Spinal cord (tissue), 10 donors: ENCODE data around the gene TOMM7. TPM values are rescaled to one million over a fixed set of nuclear protein-coding genes. Genes with fewer than 3 reads are reported as not detected.
"Not testable (repeated sequence)": the region's sequence is repeated elsewhere in the genome, so short reads cannot be mapped to it uniquely, and the experiment has no call there.

Experiments
- DNase-seq, 6 donors: peaks; one replicate each; pipeline versions ENCODE4 v3.0.0 to v3.0.0-alpha.2; 2013 to 2015; ENCODE audit warnings: low spot score in 6 of 6, low read depth in 4 of 6
- H3K27ac ChIP-seq: one replicate; pipeline ENCODE4 v1.5.1; 2013; ENCODE audit warnings: low read depth, low read length, control low read depth
- H3K27me3 ChIP-seq: one replicate; pipeline ENCODE4 v1.6.1; 2013; ENCODE audit warnings: low read length; ENCODE audit not compliant: control insufficient read depth, insufficient read depth
- H3K36me3 ChIP-seq: one replicate; pipeline ENCODE4 v1.6.1; 2013; ENCODE audit warnings: low read length; ENCODE audit not compliant: control insufficient read depth, insufficient read depth
- H3K4me1 ChIP-seq: one replicate; pipeline ENCODE4 v1.6.1; 2013; ENCODE audit warnings: low read length; ENCODE audit not compliant: control insufficient read depth, insufficient read depth
- H3K4me3 ChIP-seq: one replicate; pipeline ENCODE4 v1.5.1; 2013; ENCODE audit warnings: low read depth, low read length, control low read depth
- H3K9me3 ChIP-seq: one replicate; pipeline ENCODE4 v1.6.1; 2013; ENCODE audit warnings: low read length; ENCODE audit not compliant: control insufficient read depth, insufficient read depth
- WGBS: methylation state at CpG from one replicate; pipeline ENCODE4 v1.1.5; 2013; ENCODE audit warnings: missing lambda C conversion rate; ENCODE audit not compliant: insufficient coverage; 5-methylcytosine and 5-hydroxymethylcytosine counted together
- polyA plus RNA-seq, 2 donors: library from polyadenylated mRNA; unstranded; fragments of 120-200 nt; gene quantifications; one replicate each; pipeline ENCODE4 v1.2.1, GENCODE V29; 2013; ENCODE audit not compliant: insufficient read length in 2 of 2
- total RNA-seq, 2 donors: library from RNA; depleted of rRNA in 1 of 2; stranded (reverse); fragments of 120-200 nt in 1 of 2; fragments of >200 nt in 1 of 2; gene quantifications; one replicate each; pipeline versions ENCODE4 v1.2.3 to v1.2.4, GENCODE V29; 2013 to 2014
- donor health status: healthy.

TOMM7 gene
- total and polyA plus RNA-seq, 4 donors: 110 to 539 (median 462) TPM

DNA sequence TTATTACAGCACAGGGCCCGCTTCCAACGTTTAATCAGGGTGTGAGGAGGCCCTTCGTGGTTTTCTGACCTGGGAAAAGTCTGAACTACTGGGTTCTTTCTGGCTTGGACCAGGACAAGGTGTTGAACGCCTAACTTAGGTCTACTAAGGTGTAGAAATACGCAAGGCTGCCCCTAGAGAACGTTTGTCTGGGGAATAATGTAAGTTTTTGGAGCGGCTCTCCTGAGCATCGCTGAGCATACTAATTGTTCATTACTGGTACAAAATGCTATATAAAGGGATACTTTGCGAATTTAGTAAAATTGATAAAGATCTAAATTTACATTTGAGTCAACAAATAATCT lies 32.4 kb upstream of the TOMM7 start:
- Histone ChIP-seq H3K27me3 (peaks cover 15% of the 10 kb centered on the region), H3K4me3 (peak overlapping the region; percentile 70), H3K27ac (peak overlapping the region; percentile 76), H3K9me3 (no peaks in the 10 kb centered on the region), H3K4me1 (peaks cover 13% of the 10 kb centered on the region), H3K36me3 (no peaks in the 10 kb centered on the region)
- WGBS: 33% methylated on average over 5 of the region's 9 CpGs
- DNase-seq: no peak

DNA sequence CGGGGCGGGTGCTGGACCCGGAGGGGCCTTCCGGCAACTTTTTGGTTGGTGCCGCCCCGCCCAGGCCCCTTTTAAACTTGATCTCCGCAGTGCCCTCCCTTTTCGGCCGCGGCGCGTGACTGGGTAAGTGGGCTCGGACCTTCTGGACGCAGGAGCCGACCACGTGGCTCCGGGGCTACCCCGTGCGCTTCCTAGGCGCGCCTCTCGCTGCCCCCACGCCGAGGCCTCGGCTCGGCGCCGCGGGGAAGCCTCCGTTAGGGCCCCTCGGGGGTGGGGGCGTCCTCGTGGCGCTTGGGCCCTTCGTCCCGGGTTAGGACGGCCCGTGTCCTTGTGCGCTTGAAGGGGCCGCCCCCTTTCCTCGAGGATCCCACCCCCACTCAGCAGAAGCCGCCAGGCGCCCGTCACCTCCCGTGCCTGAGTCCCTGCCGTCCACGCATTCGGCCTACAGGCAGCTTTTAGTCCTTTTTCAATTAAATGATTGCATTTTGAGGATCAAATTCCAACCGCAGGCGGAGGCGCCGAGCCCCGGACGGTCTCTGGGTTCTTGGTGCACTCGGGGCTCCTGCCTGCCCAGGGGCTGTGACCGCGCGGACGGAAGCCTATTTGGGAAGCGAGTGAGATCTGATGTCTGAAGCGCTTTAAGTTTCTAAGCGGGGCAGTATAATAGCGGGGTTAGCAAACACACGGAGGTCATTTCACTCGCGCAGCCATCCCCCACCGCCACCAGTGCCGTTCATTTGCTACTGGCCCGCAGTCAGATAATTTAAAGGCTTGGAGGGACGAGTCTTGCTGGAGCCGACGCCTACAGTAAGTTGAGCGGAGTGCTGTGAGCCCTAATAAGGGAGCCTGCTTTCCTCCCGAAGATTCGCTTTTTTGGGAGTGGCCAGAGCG lies 31.8 kb upstream of the TOMM7 start:
- peak in 2 of 6 donors; percentile 47 to 75 for DNase-seq
- Histone ChIP-seq H3K27me3 (peaks cover 15% of the 10 kb centered on the region), H3K4me1 (peaks cover 13% of the 10 kb centered on the region), H3K27ac (peak overlapping the region; percentile 76), H3K36me3 (no peaks in the 10 kb centered on the region), H3K4me3 (peak overlapping the region; percentile 70), H3K9me3 (no peaks in the 10 kb centered on the region)
- 1% methylated on average over 73 of the region's 76 CpGs for WGBS

DNA sequence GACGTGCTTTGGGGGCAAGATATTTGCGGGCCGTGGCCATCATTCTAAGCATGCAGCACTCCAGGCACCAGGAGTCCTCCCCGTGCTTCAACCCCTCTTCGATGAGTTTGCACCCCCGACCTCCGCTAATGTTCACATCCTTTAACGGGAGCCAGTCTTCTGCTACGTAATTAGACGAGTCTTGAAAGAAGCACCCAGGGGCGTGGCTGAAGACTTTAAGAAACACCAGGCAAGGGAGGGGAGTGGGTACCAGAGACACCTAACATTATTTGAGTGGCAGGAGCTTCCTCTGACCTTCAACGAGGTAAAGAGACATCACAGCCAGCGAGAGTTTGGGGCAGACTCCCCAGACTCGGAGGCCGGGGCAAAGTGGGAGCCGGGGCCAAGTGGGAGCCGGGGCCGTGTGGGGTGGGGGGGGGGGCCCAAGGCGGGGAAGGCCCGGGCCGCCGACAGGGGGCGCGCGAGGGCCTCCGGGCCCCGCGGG lies 31.1 kb upstream of the TOMM7 start:
- Histone ChIP-seq H3K9me3 (no peaks in the 10 kb centered on the region), H3K4me1 (peaks cover 16% of the 10 kb centered on the region), H3K27me3 (peaks cover 15% of the 10 kb centered on the region), H3K27ac (no peak overlapping the region), H3K4me3 (peak overlapping the region; percentile 70), H3K36me3 (no peaks in the 10 kb centered on the region)
- WGBS: 16% methylated on average over 22 of the region's 28 CpGs
- no peak for DNase-seq

DNA sequence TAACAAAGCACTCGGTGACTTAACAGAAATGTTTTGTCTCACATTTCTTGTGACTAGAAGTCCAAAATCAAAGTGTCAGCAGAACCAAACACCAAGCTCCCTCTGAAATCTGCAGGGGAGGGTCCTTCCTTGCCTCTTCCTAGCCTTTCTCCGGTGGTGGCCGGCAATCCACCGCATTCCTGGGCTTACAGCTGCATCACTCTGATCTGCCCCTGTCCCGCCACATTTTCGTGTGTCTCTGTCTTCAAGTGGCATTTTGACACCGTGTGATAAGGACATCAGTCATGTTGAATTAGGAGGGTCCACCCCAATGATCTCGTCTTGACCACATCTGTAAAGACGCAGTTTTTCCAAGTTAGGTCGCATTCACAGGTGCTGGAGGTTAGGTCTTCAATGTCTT lies 30.5 kb upstream of the TOMM7 start:
- Histone ChIP-seq H3K36me3 (no peaks in the 10 kb centered on the region), H3K4me1 (peaks cover 16% of the 10 kb centered on the region), H3K9me3 (no peaks in the 10 kb centered on the region), H3K4me3 (no peak overlapping the region), H3K27ac (no peak overlapping the region), H3K27me3 (peaks cover 15% of the 10 kb centered on the region)
- WGBS: 87% methylated on average over 7 of the region's 10 CpGs
- DNase-seq: no peak

DNA sequence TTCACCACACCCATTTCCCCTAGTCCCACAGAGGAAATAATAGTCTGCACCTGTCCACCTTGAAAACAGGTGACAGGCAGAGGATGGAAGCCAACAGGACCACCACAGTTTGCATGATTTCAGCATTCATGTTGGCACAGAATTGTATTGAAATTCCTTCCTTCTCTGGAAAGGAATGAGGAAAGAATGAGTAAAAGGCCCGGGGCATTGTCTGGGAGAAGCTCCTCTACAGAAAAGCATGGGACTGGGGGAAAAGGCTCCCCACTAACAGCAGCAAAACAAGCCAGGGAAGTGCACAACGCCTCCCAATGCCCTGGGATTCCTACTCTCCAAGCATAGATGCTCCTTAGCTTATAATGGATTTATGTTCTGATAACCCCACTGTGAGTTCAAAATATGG lies 28.5 kb upstream of the TOMM7 start:
- no CpG with 5 or more reads among the region's 2 CpGs for WGBS
- peaks cover 15% of the 10 kb centered on the region for H3K27me3 ChIP-seq
- no peak for DNase-seq
- no peaks in the 10 kb centered on the region for H3K36me3 ChIP-seq
- H3K27ac ChIP-seq: no peak overlapping the region
- H3K4me1 ChIP-seq: peaks cover 16% of the 10 kb centered on the region
- H3K9me3 ChIP-seq: no peaks in the 10 kb centered on the region
- no peak overlapping the region for H3K4me3 ChIP-seq

DNA sequence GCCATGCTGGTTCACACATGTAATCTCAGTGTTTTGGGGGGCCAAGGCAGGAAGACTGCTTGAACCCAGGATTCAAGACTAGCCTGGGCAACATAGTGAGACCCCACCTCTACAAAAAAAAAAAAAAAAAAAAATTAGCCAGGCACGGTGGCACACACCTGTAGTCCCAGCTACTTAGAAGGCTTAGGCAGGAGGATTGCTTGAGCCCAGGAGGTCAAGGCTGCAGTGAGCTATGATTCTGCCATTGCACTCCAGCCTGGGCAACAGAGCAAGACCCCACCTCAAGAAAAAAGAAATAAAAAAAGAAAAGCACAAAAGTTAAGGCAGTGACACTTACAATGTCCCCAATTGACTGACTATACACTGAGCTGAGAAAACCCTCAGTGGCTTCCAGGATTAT lies 27.7 kb upstream of the TOMM7 start:
- not testable (repeated sequence) for H3K36me3 ChIP-seq, H3K4me3 ChIP-seq, H3K9me3 ChIP-seq, H3K27ac ChIP-seq, DNase-seq
- H3K4me1 ChIP-seq: peaks cover 13% of the 10 kb centered on the region
- H3K27me3 ChIP-seq: peaks cover 13% of the 10 kb centered on the region
- no CpG with 5 or more reads among the region's 1 CpG for WGBS

DNA sequence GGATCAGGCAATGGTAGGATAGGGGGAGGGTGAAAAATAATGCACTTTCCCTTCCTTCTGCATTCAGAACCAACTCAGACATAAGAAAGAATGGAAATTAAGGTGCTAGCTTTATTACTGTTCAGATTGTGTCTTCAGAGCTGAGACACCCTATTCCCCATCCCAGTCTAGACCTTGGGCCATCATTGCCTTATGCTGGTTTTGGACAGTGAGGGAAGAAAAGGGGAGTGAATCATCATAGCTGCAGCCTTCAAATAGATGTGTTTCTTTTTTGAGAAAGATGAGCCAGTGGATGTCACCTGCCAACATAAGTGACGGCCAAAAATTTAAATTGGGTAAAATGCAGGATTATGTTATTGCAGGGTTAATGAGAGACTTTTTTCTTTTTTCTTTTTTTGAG lies 27.0 kb upstream of the TOMM7 start:
- Histone ChIP-seq H3K27me3 (peaks cover 7% of the 10 kb centered on the region), H3K4me1 (peaks cover 9% of the 10 kb centered on the region), H3K4me3 (no peak overlapping the region), H3K27ac (no peak overlapping the region), H3K9me3 (no peaks in the 10 kb centered on the region), H3K36me3 (no peaks in the 10 kb centered on the region)
- DNase-seq: peak in 1 of 6 donors; percentile 63
- WGBS: no CpG with 5 or more reads among the region's 1 CpG

DNA sequence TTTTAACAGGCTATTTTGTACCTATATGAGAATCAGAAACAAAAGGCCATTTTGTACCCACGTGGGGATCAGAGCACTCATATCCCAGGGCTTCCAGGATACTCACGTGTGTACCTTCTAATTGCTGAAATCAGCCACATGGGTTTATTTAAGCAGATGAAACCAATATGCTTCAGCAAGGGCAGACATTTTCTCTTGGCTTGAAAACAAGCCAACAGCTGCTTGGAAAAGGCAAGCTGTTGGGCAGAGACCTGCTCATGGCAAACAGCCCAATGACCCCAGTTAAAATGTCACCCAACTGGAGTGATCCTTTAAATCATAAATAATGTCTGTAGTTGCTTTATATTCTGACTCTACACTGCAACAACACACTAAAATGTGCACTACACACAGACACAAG lies 26.5 kb upstream of the TOMM7 start:
- no peaks in the 10 kb centered on the region for H3K36me3 ChIP-seq
- no peak overlapping the region for H3K27ac ChIP-seq
- WGBS: 23% methylated on average over 2 of the region's 2 CpGs
- DNase-seq: peak in 2 of 6 donors; percentile 77 to 86
- no peak overlapping the region for H3K4me3 ChIP-seq
- H3K27me3 ChIP-seq: peaks cover 2% of the 10 kb centered on the region
- peaks cover 5% of the 10 kb centered on the region for H3K4me1 ChIP-seq
- no peaks in the 10 kb centered on the region for H3K9me3 ChIP-seq

DNA sequence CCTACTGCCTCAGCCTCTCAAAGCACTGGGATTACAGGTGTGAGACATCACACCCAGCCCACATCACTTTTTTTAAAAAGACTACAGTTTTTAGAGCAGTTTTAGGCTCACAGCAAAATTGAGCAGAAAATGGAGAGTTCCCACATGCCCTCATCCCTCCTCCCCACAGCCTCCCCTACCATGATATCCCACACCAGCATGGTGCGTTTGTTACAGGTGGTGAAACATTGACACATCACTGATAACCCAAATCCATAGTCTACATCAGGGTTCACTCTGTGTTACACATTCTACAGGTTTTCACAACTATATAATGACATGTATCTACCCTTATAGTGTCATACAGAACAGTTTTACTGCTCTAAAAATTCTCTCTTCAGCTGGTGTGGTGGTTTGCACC lies 24.3 kb upstream of the TOMM7 start:
- WGBS: 83% methylated on average over 1 of the region's 1 CpG
- DNase-seq: no peak

DNA sequence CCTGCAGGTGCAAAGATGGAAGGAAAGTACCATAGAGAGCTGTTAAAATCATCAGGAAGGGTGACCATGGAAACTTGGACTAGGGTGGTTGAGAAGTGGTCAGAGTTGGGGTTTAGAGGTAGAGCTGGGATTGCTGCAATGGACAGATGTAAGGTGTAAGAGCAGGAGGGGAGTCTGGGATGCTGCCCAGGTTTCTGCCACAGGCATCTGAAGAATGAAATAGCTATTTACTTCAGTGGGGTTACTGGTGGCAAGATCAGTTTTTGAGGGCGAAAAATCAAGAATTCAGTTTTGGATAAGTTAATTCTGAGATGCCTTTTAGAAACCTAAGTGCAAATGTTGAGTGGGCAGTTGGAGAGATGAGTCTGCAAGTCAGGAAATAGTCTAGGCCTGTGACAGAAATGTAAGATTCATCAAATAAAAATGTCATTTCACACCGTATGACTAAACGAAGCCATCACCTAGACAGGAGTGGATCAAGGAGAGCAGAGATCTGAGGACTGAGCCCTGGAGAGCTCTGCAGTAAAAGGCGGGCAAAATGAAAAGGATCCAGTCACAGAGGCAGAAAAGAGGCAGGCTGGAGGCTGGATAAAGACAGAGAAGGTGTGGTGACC lies 22.7 kb upstream of the TOMM7 start:
- Histone ChIP-seq H3K36me3 (no peaks in the 10 kb centered on the region), H3K27me3 (no peaks in the 10 kb centered on the region), H3K4me1 (peaks cover 13% of the 10 kb centered on the region), H3K27ac (no peak overlapping the region), H3K9me3 (no peaks in the 10 kb centered on the region), H3K4me3 (no peak overlapping the region)
- WGBS: 100% methylated on average over 4 of the region's 4 CpGs
- DNase-seq: no peak

More for the DNA sequence above, 24.3 kb upstream of the TOMM7 start:
- Histone ChIP-seq H3K36me3 (no peaks in the 10 kb centered on the region), H3K4me3 (no peak overlapping the region), H3K27me3 (no peaks in the 10 kb centered on the region), H3K4me1 (peaks cover 13% of the 10 kb centered on the region), H3K27ac (no peak overlapping the region), H3K9me3 (no peaks in the 10 kb centered on the region)
